EL (cell line): Measurements from ENCODE around the gene LRRC2.

Experiments
- DNase-seq: peaks from one replicate; pipeline ENCODE4 v3.0.0-alpha.2; 2016

The LRRC2 gene

DNA sequence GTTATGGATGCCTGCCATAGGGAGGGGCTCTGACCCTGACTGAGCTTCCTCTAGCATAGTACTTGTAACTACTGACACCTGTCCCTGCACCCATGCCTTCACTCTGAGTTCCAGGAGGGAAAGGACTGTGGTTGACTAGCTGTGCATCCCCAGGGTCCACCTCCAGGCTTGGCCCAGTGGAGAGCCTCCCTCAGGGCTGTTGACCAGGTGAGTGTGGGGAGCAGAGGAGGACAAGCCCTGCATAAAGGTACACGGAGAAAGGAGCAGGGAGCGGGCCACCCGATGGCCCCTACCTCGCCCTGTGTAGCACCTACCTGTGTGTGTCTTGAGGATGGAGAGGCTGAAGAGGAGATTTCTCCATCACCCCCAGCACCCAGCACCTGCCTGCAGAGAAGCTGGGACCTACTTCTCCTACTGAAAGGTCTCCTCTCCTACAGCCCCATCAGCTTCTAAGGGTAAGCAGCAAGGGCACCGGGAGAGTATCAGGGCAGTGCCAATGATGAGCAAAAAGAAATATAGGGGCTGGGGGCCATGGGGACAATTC lies 94.7 kb downstream of the LRRC2 start:
- no peak for DNase-seq

DNA sequence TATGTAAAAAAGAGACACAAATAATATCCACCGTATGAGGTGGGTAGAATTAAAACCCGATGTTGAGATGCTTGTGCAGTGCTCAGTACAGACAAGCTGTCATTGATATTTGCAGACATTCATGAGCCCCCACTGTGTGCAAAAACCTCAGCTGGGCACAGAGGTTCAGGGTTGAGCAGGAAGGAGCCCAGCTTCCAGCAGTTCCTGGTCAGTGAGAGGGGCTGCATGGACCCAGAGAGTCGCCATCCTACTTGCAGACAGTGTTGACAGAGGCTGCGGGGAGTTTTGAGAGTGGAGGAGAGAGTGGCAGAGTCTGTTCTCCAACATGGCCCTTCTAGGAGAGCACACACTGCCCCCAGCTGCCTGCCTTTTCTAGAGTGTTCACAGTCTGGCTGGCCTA lies 95.3 kb downstream of the LRRC2 start:
- DNase-seq, result no peak

GRCh38 chr3:46469680-46470357 lies 96.3 kb downstream of the LRRC2 start:
- no peak for DNase-seq

GRCh38 chr3:46468753-46469600 lies 97.1 kb downstream of the LRRC2 start:
- DNase-seq, result no peak

- DNase-seq, result no peak
Observed at GRCh38 chr3:46467562-46467961, 98.5 kb downstream of the LRRC2 start.

- no peak for DNase-seq
Observed at GRCh38 chr3:46466871-46467403, 99.2 kb downstream of the LRRC2 start.

DNA sequence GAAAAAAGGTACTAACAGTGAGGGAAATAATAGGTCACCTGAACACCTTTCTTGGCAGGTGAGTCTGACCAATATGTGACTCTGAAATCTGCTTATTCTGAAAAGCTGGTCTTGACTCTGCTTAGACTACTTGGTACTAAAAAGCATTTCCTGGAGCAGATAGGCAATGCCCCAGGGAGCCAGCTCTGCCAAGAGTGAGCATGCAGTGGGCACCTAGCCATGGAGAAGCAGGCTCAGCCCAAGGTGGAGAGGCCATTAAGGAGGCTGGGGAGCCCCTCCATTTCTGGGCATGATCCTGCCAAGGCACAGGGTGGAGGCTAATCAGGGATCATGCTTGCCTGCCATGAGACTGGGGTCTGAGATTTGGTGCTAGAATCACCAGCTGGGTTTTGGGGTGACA lies 99.8 kb downstream of the LRRC2 start:
- DNase-seq, result no peak
